Keratinocyte (primary cell): ENCODE data around the gene TTC39B. TPM values are rescaled to one million over a fixed set of nuclear protein-coding genes. Genes with fewer than 3 reads are reported as not detected.

Experiments used
- DNase-seq: peaks from one replicate; pipeline ENCODE4 v3.0.0-alpha.2; 2011; ENCODE audit warnings: low read depth, missing footprints, low spot score
- FAIRE-seq: peaks from 2 replicates; lab custom pipeline; 2011; peaks lifted over from hg19 to GRCh38; lab: Jason Lieb, UNC
- H2AFZ ChIP-seq: 2 replicates; pipeline ENCODE4 v1.6.0; 2012; ENCODE audit warnings: low read length, control low read depth, inconsistent platforms; ENCODE audit not compliant: control insufficient read depth
- H3K27ac ChIP-seq: 2 replicates; pipeline ENCODE4 v1.5.1; 2011; ENCODE audit warnings: low read length; ENCODE audit not compliant: control insufficient read depth, insufficient read depth
- H3K27me3 ChIP-seq: 3 replicates; pipeline ENCODE4 v1.6.0; 2011; ENCODE audit warnings: low read length; ENCODE audit not compliant: control insufficient read depth, insufficient read depth; ENCODE audit errors: extremely low read depth
- H3K36me3 ChIP-seq, 2 experiments: 2 replicates in 1 of 2; 3 replicates in 1 of 2; pipeline ENCODE4 v1.5.1; 2011; ENCODE audit warnings: low read length in 2 of 2, mild to moderate bottlenecking in 1 of 2; ENCODE audit not compliant: control insufficient read depth in 2 of 2, insufficient read depth in 2 of 2; ENCODE audit errors: extremely low read depth in 1 of 2
- H3K4me1 ChIP-seq: 3 replicates; pipeline ENCODE4 v1.5.1; 2011; ENCODE audit warnings: low read length; ENCODE audit not compliant: control insufficient read depth, insufficient read depth; ENCODE audit errors: extremely low read depth
- H3K4me2 ChIP-seq: 3 replicates; pipeline ENCODE4 v1.6.0; 2011; ENCODE audit warnings: low read depth, low read length; ENCODE audit not compliant: control insufficient read depth, insufficient read depth; ENCODE audit errors: extremely low read depth
- H3K4me3 ChIP-seq, 3 experiments: fragments of 200-600 bp in 1 of 3; sonication (generic) in 1 of 3; 2 replicates in 2 of 3; 3 replicates in 1 of 3; pipeline ENCODE4 v1.5.1; 2011 to 2016; ENCODE audit warnings: low read length in 3 of 3, mild to moderate bottlenecking in 3 of 3, control low read depth in 2 of 3, inconsistent platforms in 1 of 3, low read depth in 1 of 3, mixed read lengths in 1 of 3, mixed run types in 1 of 3, moderate library complexity in 1 of 3; ENCODE audit not compliant: control insufficient read depth in 2 of 3, insufficient read depth in 2 of 3; ENCODE audit errors: extremely low read depth in 1 of 3
- H3K79me2 ChIP-seq: 2 replicates; pipeline ENCODE4 v1.6.0; 2012; ENCODE audit warnings: low read length; ENCODE audit not compliant: control insufficient read depth, insufficient read depth
- H3K9ac ChIP-seq: 3 replicates; pipeline ENCODE4 v1.6.0; 2011; ENCODE audit warnings: low read length; ENCODE audit not compliant: control insufficient read depth, insufficient read depth; ENCODE audit errors: extremely low read depth
- H3K9me1 ChIP-seq: 3 replicates; pipeline ENCODE4 v1.6.0; 2011; ENCODE audit warnings: low read length; ENCODE audit not compliant: control insufficient read depth, insufficient read depth; ENCODE audit errors: extremely low read depth
- H3K9me3 ChIP-seq: 2 replicates; pipeline ENCODE4 v1.5.1; 2012; ENCODE audit warnings: low read depth, low read length; ENCODE audit not compliant: control insufficient read depth
- H4K20me1 ChIP-seq: 3 replicates; pipeline ENCODE4 v1.6.0; 2011; ENCODE audit warnings: low read length; ENCODE audit not compliant: control insufficient read depth, insufficient read depth; ENCODE audit errors: extremely low read depth
- CTCF ChIP-seq, 3 experiments: IDR thresholded peaks in 1 of 3; conservative IDR thresholded peaks in 1 of 3; optimal IDR thresholded peaks in 1 of 3; 2 replicates in 2 of 3; 3 replicates in 1 of 3; pipeline versions ENCODE3 to v1.5.1; 2011; ENCODE audit warnings: low read length in 3 of 3, mild to moderate bottlenecking in 3 of 3, moderate library complexity in 2 of 3, control low read depth in 1 of 3, inconsistent platforms in 1 of 3; ENCODE audit not compliant: insufficient read depth in 2 of 3; ENCODE audit errors: extremely low read depth in 1 of 3
- EZH2 ChIP-seq: IDR thresholded peaks from one replicate; pipeline ENCODE4 v1.6.1; 2012; ENCODE audit warnings: inconsistent platforms, mild to moderate bottlenecking, low read length, moderate library complexity
- dilution Hi-C: fragments of 300-500 bp; cut with MboI; formaldehyde crosslinking; loops from one replicate; pipeline ENCODE4 v1.7.0; 2020; ENCODE audit warnings: low sequenced_read_pairs; ENCODE audit not compliant: extremely low pct_ligation_motif_present
- polyA plus RNA-seq, 5 experiments: library from polyadenylated mRNA; depleted of rRNA in 3 of 5; stranded (reverse) in 3 of 5; stranded (forward) in 1 of 5; unstranded in 1 of 5; fragments of >200 nt; gene quantifications; 1 replicate in 1 of 5; 2 replicates in 3 of 5; 3 replicates in 1 of 5; pipeline versions ENCODE4 v1.2.1 to v1.2.3, GENCODE V29; 2011 to 2012; ENCODE audit warnings: missing spikeins in 2 of 5, low read depth in 1 of 5, low replicate concordance in 1 of 5

The TTC39B gene
- polyA plus RNA-seq, 1 donor (not counting 4 experiments of a cell fraction or from before 2014, with no cell fraction given), result 9.7 TPM

GRCh38 chr9:15231788-15232635, 75.0 kb downstream of the TTC39B start:
- Histone ChIP-seq H4K20me1 (no peaks in the 10 kb centered on the region), H3K27ac (no peak overlapping the region), H3K36me3 (no peaks in the 10 kb centered on the region), H3K4me2 (no peak overlapping the region), H3K4me1 (no peaks in the 10 kb centered on the region), H3K9me3 (no peaks in the 10 kb centered on the region), H3K9me1 (no peaks in the 10 kb centered on the region), H3K79me2 (no peaks in the 10 kb centered on the region), H2AFZ (no peak overlapping the region), H3K9ac (no peak overlapping the region), H3K27me3 (no peaks in the 10 kb centered on the region), H3K4me3 (no peak overlapping the region)
- TF ChIP-seq EZH2 (no peak), CTCF (optimal IDR thresholded peaks at IDR 0.05 in 1 of 3, IDR thresholded peaks at IDR 0.05 in 1 of 3, conservative IDR thresholded peaks at IDR 0.05 in 1 of 3; ENCODE audit: extremely low read depth in 1 of 3, insufficient read depth in 2 of 3, low read length in 3 of 3) (peak; percentile 60 to 65 (median 62))
- FAIRE-seq (no peak), DNase-seq (no peak)
- dilution Hi-C loops, result no loop called here

- H2AFZ ChIP-seq, result no peak overlapping the region
- H3K4me1 ChIP-seq, result no peaks in the 10 kb centered on the region
- no peak overlapping the region for H3K4me3 ChIP-seq
- no peak for DNase-seq
- H3K79me2 ChIP-seq, result no peaks in the 10 kb centered on the region
- H3K9me1 ChIP-seq, result no peaks in the 10 kb centered on the region
- no peaks in the 10 kb centered on the region for H3K27me3 ChIP-seq
- no peaks in the 10 kb centered on the region for H4K20me1 ChIP-seq
- no peaks in the 10 kb centered on the region for H3K9me3 ChIP-seq
- dilution Hi-C loops, result no loop called here
- no peak overlapping the region for H3K4me2 ChIP-seq
- no peak overlapping the region for H3K27ac ChIP-seq
- H3K36me3 ChIP-seq, result peaks cover 0 to 1% of the 10 kb centered on the region in 2 experiments
- H3K9ac ChIP-seq, result no peak overlapping the region
- TF ChIP-seq CTCF (optimal IDR thresholded peaks at IDR 0.05 in 1 of 3, IDR thresholded peaks at IDR 0.05 in 1 of 3, conservative IDR thresholded peaks at IDR 0.05 in 1 of 3; ENCODE audit: extremely low read depth in 1 of 3, insufficient read depth in 2 of 3, low read length in 3 of 3) (no peak), EZH2 (no peak)
- peak; percentile 32 for FAIRE-seq
These were observed 77.6 kb downstream of the TTC39B start for GRCh38 chr9:15229409-15229808.
